HG02798 (cell line): ENCODE measurements around the gene UNC45B.
A peak's percentile ranks its signal among the peaks of the same experiment; 100 is the strongest.
"Not testable (repeated sequence)": the region's sequence is repeated elsewhere in the genome, so short reads cannot be mapped to it uniquely, and the experiment has no call there.

ENCODE experiments used
- ATAC-seq: cut with Tn5 transposase; IDR thresholded peaks from one replicate; pipeline ENCODE4 v1.9.1; 2021; ENCODE audit warnings: mild to moderate bottlenecking; ENCODE audit not compliant: unreplicated experiment, poor library complexity

The UNC45B gene

GRCh38 chr17:35141681-35142466, 5.7 kb upstream of the UNC45B start, which contains the start of gene NLE1:
Gene NLE1, minus strand, starts transcription at chr17:35142303. Its CDS starts 28 bp downstream, at chr17:35142275.
- ATAC-seq = peak; percentile 94

GRCh38 chr17:35142467-35142796, 5.2 kb upstream of the UNC45B start:
- peak; percentile 9 for ATAC-seq

- no peak for ATAC-seq
Measured at GRCh38 chr17:35144840-35145239, 2.8 kb upstream of the UNC45B start.

- no peak for ATAC-seq
Measured at GRCh38 chr17:35146214-35146833, 1.3 kb upstream of the UNC45B start.

GRCh38 chr17:35148144-35148543, 527 bp downstream of the UNC45B start:
- no peak for ATAC-seq

- ATAC-seq = no peak
Measured at GRCh38 chr17:35149941-35150340, 2.3 kb downstream of the UNC45B start.

GRCh38 chr17:35151080-35151479, 3.5 kb downstream of the UNC45B start:
- ATAC-seq = not testable (repeated sequence)

GRCh38 chr17:35152421-35153140, 5.0 kb downstream of the UNC45B start:
- no peak for ATAC-seq

GRCh38 chr17:35154196-35155165, 6.9 kb downstream of the UNC45B start:
- no peak for ATAC-seq

- ATAC-seq = no peak
Measured at GRCh38 chr17:35155246-35155645, 7.6 kb downstream of the UNC45B start.

GRCh38 chr17:35159940-35160339, 12.3 kb downstream of the UNC45B start:
- no peak for ATAC-seq

GRCh38 chr17:35160354-35161201, 13.0 kb downstream of the UNC45B start:
- ATAC-seq = no peak

- no peak for ATAC-seq
Measured at GRCh38 chr17:35161281-35161761, 13.7 kb downstream of the UNC45B start.

GRCh38 chr17:35162755-35163154, 15.1 kb downstream of the UNC45B start:
- ATAC-seq = no peak

GRCh38 chr17:35163886-35164285, 16.3 kb downstream of the UNC45B start:
- ATAC-seq = no peak

- no peak for ATAC-seq
Measured at GRCh38 chr17:35164716-35165115, 17.1 kb downstream of the UNC45B start.

- no peak for ATAC-seq
Measured at GRCh38 chr17:35166526-35166925, 18.9 kb downstream of the UNC45B start.

- no peak for ATAC-seq
Measured at GRCh38 chr17:35167046-35167445, 19.4 kb downstream of the UNC45B start.

- ATAC-seq = no peak
Measured at GRCh38 chr17:35167666-35168065, 20.0 kb downstream of the UNC45B start.
